ENCODE results near the gene DENND5A.

DENND5A gene

DNA sequence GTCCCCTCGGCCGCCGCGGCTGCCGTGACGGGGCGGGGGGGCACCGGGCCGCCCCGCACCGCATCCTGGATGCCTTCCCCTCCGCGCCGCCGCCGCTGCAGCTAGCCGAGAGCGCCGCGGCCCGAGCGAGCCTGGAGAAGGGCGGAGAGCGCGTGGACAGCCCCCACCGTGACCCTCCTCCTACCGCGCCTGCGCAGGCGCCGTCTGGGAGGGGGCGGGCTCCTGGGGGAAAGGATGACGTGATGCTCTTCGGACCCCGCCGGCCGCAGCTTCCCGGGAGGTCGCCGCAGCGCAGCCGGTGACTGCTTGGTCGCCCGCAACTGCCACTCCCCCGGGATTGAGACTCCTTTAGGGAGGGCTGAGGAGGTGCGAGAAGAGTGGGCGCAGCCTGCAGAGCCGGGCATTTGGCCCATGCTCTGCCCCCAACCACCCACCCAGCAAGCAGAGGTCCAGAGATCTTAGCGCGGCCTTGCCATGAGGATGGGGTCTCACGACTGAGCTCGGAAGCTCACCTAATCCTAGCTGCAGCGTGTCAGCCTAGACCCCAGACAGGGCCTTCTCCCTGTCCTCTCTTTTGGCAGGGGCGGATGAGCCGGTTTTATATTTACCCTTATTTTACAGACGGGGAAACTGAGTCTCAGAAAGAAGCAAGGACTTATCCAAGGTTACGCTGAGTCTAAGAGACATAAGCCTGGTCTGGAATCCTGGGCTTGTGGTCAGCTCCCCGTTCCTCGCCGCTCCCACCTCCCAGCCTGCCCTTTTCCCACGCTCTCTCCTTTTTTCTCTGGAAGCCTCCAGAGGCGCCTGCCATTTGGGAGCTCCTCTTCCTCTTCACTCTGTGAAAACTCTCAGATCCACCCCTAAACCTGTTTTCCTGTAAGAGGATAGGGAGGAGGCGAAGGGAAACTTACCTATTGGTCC is at the start of gene DENND5A:
TSS of gene DENND5A (minus strand) at position 140 of the 921 bp plus-strand sequence. CDS start 281 bp downstream, outside the sequence.
- peak in 1 of 2 donors; percentile 19 for DNase-seq (ENCODE audit: low read depth in 2 of 2)

DNA sequence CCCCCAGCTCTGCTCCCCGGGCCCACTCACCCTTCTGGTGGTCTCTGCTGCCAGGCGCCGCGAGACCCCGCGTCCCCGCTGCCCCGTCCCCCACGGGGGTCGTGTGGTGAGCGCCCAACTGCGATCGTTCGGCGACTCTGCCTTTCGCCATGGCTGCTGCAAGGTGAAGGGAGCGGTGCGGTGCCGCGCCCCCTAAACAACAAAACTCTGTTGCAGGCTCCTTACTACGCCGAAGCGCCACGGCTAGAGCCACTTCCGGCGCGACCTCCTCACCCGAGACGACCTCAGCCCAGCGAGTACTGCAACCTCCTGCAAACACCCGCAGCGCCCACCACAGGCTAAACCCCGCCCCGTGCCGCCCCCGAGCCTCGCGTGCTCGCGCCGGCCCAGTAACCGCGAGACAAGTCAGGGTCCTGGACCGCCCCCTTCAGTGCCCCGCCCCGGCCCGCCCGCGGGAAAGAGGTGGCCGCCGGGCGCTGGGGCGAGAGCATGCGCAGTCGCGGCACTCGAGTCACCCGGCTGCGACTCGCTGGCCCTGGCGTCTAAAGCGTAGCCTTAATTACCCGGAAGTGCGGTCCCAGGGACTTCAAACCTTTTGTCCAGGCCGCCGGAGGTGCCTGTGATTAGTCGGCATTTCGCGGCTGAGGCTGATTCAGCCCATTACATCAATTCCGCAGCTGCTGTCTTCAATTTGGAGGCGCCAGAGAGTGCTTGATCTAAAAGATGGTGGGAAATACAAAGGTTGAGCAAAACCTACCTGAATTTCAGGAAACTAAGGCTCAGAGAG is 49.3 kb upstream of the DENND5A start, which contains the start of gene TMEM41B:
TSS of gene TMEM41B (minus strand) at position 303 of the 787 bp plus-strand sequence. CDS start at position 151, 152 bp downstream.
- peak; percentile 97 to 100 for DNase-seq (ENCODE audit: low read depth in 2 of 2)

DNA sequence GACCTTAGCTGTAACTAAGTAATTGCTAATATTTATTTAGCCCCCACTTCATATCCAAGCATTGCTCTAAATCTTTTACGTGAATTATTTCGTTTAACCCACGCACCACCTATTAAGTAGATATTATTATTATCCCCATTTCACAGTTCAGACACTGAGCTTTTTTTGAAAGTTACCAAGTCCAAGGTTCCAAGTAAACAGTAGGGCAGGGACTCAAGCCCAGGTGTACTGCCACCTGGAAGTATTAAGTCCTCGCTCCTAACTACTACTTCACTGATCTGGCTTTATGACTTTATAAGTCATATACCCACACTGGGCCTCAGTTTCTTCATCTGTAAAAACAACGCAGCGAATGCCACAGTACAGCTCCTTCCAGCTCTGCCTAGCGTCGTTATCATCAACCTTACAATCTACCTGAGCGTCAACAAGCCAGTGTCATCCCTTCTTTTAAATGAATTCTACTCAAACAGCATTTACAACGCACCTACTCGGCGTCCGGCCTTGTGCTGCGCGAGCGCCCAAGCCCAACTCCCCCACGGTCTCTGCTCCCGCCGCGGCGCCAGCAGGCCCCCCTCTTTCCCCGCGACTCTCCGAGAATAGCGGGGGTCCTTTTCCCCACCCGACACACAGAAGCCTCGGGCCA is 48.6 kb upstream of the DENND5A start:
- peak in 1 of 2 donors; percentile 7 for DNase-seq (ENCODE audit: low read depth in 2 of 2)

DNA sequence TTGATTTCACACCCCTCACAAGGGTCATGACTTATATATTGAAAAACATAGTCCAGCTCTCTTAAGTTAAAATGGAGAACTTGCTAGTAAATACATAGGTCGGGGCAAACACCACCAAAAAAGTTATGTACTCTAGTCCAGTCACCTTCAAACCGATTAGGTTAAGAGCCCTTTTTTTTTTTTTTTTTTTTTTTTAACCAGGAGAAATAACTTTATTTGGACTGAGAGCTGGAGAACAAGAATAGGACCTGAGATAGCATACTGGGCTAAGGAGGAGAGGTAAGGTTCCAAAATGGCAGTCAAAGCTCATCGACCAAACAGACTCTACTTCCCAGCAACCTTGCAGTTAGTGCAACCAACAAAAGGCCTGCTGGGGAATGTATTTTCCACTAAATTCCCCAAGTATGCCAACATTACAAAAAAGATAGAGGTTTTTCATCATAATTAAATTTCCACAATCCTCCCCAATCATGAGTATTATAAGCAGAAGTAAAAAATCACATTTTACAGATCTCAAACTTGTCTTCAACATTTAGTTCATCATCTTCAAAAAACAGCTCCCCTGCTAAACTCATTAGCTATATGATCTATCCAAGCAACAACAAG is 45.4 kb upstream of the DENND5A start:
- DNase-seq (ENCODE audit: low read depth in 2 of 2), result no peak

DNA sequence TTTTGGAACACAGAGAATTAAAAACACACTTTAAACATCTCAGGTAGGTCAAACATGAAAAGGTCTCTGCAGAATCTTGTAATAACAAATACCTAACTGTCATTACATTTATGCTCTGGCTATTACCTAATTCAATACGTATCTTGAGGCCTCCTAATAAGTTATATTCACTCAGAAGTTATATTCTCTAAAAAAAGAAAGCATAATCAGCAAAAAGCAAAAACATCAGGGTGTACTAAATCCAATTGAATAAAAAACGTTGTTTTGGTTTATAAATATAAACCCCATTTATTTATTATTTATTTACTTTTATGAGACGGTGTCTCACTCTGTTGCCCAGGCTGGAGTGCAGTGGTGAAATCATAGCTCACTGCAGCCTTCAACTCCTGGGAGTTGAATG is 39.0 kb upstream of the DENND5A start:
- DNase-seq (ENCODE audit: low read depth in 2 of 2), result no peak

DNA sequence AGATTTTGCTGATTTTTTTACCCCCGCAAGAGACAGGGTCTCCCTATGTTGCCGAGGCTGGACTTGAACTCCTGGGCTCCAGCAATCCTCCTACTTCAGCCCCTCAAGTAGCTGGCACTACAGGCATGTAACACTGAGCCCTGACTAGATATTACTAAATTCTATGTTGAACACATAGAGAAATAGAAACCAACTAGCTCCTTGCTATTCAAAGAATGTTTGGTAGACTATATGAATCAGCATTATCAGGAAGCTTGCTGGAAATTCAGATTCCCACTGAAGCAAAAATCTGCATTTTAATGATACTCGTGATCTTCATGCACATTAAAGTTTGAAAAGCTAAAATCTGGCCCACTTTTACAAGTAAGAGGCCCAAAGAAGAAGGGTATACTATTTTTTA is 37.3 kb upstream of the DENND5A start:
- no peak for DNase-seq (ENCODE audit: low read depth in 2 of 2)

DNA sequence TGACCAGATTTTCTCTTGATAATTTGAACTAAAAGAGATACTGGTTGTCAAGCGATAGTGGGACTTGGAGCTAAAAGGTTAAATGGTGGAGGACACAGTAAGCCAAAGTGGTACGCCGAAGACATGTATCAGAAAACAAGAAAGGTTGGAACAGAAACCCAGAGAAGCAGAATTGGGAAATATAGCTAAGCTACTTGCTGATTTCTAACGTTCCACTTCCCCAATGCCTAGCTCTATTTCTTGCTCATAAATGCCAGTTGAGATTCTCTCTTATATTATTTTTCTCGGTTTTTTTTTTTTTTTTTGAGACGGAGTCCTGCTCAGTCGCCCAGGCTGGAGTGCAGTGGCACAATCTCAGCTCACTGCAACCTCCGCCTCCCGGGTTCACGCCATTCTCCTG is 36.6 kb upstream of the DENND5A start:
- no peak for DNase-seq (ENCODE audit: low read depth in 2 of 2)

DNA sequence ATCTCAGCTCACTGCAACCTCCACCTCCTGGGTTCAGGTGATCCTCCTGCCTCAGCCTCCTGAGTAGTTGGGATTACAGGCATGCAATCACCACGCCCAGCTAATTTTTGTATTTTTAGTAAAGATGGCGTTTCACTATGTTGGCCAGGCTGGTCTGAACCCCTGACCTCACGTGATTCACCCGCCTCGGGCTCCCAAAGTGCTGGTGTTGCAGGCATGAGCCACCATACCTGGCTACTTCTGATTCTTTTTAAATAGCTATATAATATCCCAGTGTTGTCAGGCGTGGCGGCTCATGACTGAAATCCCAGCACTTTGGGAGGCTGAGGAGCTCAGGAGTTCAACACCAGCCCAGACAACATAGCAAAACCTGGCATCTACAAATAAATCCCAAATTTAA is 28.5 kb upstream of the DENND5A start:
- no peak for DNase-seq (ENCODE audit: low read depth in 2 of 2)

DNA sequence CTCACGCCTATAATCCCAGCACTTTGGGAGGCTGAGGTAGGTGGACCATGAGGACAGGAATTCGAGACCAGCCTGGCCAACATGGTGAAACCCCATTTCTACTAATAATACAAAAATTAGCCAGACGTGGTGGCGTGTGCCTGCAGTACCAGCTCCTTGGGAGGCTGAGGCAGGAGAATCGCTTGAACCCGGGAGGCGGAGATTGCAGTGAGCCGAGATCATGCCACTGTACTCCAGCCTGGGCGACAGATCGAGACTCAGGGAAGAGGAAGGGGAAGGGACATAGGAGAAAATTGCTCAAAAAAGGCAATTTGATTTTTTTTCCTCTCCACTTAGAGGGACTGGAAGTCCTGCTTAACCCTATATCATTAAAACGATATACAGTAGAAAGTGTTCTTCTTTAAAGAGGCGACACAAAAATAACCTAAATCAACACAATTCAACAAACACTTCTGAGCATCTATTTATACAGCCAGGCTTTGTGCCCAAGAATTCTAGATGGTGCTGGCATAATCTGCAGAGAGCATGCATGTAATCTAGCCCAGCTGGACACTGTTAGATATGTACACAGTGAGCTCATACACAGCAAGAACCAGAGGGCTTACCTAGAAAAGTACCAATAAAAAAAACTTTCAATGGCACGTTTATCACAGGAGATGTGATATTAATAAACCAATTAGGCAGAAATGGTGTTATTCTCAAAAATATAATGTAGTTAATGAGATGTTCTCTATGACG is 20.9 kb upstream of the DENND5A start:
- DNase-seq (ENCODE audit: low read depth in 2 of 2), result no peak

DNA sequence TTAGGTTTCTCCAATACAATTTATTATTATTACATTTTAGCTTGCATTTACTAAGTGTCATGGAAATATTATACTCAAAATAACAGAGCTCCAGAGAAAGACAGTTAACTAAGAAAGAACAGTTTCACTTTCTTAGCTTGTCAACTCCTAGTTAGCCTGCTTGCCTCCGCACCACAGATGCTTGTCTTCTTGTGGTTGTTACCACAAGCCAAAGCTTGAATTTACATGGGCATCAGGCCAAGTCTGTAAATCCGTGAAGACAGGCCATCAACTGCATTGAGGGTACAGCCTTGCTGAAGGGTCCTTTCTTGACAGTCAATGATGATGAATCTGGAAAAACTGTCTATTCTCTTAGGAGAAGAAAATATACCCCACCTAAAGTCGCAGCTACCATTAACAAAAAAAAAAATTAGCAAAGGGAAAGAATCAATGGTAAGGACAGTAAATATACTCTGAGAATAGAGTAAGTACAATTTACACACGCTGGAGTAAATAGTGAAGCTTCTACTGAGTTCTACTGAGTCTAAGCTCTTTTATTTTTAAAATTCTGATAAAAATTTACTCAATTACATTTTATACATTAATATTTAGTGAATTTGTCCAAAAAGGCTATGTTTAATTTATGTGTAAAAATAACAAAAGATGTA is 15.6 kb upstream of the DENND5A start:
- DNase-seq (ENCODE audit: low read depth in 2 of 2), result peak; percentile 33 to 35

DNA sequence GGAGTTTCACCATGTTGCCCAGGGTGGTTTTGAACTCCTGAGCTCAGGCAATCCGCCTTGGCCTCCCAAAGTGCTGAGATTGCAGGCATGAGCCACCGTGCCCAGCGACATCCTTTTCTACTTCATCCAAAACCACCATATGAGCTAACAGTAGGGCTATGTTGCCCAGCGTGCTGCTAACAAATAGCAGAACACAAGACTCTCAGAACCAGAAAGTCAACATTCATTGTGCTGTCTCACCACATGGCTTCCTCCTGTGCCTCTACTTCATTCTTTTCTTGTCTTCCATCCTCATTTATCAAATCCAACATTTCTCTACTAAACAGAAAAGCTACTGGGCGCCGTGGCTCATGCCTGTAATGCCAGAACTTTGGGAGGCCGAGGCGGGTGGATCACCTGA is 12.0 kb upstream of the DENND5A start:
- no peak for DNase-seq (ENCODE audit: low read depth in 2 of 2)

DNA sequence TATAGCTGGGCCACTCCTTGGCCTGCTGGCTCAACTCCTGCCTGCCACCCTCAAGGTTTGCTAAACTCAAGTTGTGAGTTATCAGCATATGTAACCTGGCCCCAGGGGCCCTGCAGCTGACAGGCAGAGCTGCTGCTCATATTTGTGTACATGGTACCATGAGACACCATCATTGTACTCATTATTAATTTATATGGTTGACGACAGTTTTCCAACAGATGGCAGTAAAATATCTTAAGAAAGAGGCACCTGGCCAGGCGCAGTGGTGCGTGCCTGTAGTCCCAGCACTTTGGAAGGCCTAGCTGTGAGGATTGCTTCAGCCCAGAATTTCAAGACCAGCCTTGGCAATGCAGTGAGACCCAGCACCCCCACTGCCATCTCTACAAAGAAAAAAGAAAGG is 11.4 kb upstream of the DENND5A start:
- no peak for DNase-seq (ENCODE audit: low read depth in 2 of 2)

DNA sequence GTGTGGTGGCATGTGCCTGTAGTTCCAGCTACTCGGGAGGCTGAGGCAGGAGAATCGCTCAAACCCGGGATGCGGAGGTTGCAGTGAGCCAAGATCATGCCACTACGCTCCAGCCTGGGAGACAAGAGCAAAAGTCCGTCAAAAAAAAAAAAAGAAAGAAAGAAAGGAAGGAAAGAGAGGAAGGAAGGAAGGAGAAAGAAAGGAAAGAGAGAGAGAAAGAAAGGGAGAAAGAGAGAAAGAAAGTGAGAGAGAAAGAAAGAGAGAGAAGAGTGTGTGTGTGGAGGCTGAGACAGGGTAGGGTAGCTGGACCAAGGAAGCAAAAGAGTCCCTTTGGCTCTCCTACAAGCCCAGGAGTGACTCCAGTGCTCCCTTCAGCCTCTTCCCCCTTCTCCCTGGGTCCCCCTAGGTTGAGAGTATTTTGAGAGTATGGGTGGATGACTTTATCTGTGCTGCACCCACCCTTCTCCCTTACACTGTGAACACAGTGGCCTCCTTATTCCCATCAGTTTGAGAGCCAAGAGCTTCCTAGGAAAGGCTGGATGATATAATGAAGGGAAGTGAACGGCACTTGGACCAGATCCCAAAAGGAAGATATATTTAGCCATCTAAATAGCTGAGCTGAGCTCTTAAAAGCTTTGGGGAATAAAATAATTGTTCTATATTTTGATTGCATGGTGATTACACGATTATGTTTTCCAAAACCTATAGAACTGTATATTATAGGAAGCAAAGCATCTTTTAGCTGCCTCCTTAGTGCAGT is 9.5 kb upstream of the DENND5A start:
- no peak for DNase-seq (ENCODE audit: low read depth in 2 of 2)

DNA sequence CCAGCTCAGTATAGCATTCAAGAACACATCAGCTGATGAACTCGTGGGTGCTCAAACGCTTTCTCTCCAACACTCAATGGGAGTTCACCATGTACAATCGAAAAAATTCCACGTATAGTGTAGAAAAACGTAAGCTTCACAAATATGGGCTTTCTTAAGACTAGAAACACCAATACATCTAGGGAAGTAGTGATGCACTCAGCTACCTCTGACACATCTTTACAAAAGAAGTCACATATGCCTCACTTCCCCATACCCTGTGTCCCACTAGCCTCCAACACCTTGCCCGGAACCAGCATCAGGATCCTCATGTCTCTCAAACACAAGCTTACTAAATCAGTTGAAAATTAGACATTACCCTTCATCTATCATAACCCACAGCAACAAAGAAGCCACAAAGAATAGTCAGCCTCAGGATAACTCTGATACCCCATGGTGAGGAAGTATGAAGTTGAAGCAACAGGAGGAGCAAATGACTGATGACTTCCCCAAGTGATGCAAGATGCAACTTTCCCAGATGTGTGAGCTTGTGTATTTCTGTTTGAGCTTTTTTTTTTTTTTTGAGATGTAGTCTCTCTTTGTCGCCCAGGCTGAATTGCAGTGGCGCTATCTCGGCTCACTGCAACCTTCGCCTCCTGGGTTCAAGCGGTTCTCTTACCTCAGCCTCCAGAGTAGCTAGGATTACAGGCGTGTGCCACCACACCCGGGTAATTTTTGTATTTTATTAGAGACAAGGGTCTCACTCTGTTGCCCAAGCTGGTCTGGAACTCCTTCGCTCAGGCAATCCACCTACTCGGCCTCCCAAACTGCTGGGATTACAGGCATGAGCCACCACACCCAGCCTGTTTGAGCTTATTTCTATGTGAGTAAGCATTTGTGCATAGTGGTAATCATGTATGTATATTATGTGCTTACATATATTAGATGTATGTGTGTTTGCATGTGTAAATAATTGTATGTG is 8.5 kb upstream of the DENND5A start:
- no peak for DNase-seq (ENCODE audit: low read depth in 2 of 2)

DNA sequence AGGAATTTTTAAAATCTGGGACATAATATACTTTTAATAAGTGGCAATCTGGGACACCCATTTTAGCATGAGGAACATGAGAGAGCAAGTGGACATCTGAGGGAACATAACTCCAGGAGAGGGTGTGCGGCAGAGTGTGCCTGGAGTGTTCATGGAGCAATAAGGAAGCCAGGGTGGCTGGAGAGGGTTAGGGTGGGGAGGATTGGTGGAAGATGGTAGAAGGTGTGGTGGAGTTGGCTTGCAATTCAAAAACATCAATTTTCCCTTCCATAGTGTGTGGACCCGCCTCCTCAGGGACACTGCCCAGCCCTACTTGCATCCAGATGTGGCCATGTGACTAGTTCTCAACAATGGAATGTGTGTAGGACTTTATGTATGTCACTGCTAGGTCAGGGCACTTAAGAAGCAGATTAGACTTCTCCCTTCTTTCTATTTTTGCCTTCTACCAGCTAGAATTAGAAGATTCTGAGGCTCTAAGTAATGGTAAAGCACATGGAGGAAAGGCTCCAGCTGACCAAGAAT is 4.4 kb upstream of the DENND5A start:
- DNase-seq (ENCODE audit: low read depth in 2 of 2), result no peak

DNA sequence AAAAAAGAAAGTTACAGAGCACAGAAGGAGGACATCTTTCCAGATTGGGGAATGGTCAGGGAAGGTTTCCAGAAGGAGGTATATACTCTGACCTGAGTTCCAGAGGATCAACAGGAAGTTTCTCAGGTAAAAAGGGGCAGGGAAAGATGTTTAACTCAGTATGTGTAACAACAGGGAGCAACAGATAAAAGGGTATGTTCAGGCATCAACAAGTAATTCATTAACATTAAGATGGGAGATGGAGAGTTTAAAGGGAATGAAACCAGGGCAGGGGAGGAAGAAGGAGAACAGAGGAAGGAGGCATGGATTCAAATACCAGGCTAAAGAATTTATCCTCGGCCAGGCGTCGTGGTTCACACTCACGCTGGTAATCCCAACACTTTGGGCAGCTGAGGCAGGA is 2.5 kb upstream of the DENND5A start:
- no peak for DNase-seq (ENCODE audit: low read depth in 2 of 2)

DNA sequence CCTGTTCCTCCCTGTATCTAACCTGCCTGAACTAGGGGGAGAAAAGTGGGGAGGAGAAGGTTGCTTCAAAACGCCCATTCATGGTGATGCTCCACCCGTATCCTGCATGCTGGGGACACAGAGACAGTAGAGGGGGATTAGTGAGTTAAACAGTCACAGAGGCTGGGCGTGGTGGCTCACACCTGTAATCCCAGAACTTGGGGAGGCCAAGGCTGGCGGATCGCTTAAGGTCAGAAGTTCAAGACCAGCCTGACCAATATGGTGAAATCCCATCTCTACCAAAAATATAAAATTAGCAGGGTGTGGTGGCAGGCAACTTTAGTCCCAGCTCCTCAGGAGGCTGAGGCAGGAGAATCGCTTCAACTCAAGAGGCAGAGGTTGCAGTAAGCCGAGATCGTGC is 1.8 kb upstream of the DENND5A start:
- no peak for DNase-seq (ENCODE audit: low read depth in 2 of 2)

DNA sequence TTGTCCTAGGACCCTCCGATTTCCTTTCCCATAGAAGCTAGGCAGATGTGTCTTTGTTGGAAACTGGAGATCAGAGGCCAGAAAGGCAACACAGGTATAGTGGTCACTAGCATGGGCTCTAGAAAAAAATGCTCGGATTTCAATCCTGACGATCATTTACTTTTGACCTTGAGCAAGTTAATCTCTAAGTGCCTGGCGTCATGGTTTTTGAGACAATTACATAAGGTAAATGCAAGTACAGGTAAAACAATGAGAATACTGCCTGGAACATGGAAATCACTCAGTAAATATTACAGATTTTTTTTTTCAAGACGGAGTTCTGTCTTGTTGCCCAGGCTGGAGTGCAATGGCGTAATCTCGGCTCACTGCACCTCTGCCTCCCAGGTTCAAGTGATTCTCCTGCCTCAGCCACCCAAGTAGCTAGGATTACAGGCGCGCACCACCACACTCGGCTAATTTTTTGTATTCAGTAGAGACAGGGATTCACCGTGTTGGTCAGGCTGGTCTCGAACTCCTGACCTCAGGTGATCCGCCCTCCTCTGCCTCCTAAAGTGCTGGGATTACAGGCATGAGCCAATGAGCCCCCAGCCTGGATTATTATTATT is 1.1 kb upstream of the DENND5A start:
- DNase-seq (ENCODE audit: low read depth in 2 of 2), result no peak
